CD4-positive, alpha-beta memory T cell (primary cell): Measurements from ENCODE around the gene ZNF615. TPM values are rescaled to one million over a fixed set of nuclear protein-coding genes. Genes with fewer than 3 reads are reported as not detected.
A peak's percentile ranks its signal among the peaks of the same experiment; 100 is the strongest.
"Not testable (repeated sequence)": the region's sequence is repeated elsewhere in the genome, so short reads cannot be mapped to it uniquely, and the experiment has no call there.

Experiments used
- CTCF ChIA-PET: fragments of 350-600 bp; sonication (Branson Sonifier 250); formaldehyde crosslinking; loops from one replicate; lab custom pipeline; 2021; ENCODE audit warnings: inconsistent platforms; ENCODE audit not compliant: partially characterized antibody; lab: Charles Lee
- POLR2A ChIA-PET: fragments of 350-600 bp; sonication (Branson Sonifier 250); formaldehyde crosslinking; loops from one replicate; lab custom pipeline; 2021; ENCODE audit not compliant: partially characterized antibody; lab: Charles Lee
- DNase-seq, 5 donors: peaks; one replicate each; pipeline versions ENCODE4 v3.0.0 to v3.0.0-alpha.2; 2020 to 2022; ENCODE audit warnings: mixed read lengths in 1 of 5
- H3K27ac ChIP-seq: one replicate; pipeline ENCODE4 v1.7.0; 2013; ENCODE audit warnings: low read depth, low read length
- H3K27me3 ChIP-seq: 2 replicates; pipeline ENCODE4 v1.7.0; 2013; ENCODE audit warnings: mild to moderate bottlenecking, low read length, moderate library complexity; ENCODE audit not compliant: insufficient read depth
- H3K36me3 ChIP-seq: 2 replicates; pipeline ENCODE4 v1.7.0; 2013; ENCODE audit warnings: mild to moderate bottlenecking, low read length, moderate library complexity; ENCODE audit not compliant: insufficient read depth
- H3K4me1 ChIP-seq: 2 replicates; pipeline ENCODE4 v1.7.0; 2013; ENCODE audit warnings: mild to moderate bottlenecking, low read length, moderate library complexity; ENCODE audit not compliant: insufficient read depth
- H3K4me3 ChIP-seq, 2 donors: one replicate each; pipeline ENCODE4 v1.7.0; 2013; ENCODE audit warnings: low read length in 2 of 2, mild to moderate bottlenecking in 1 of 2
- H3K9me3 ChIP-seq, 2 donors: one replicate each; pipeline ENCODE4 v1.7.0; 2013; ENCODE audit warnings: low read length in 2 of 2, control low read depth in 1 of 2; ENCODE audit not compliant: control insufficient read depth in 1 of 2
- H3K27ac Mint-ChIP-seq, 7 donors: one replicate each; pipeline ENCODE4 v1.8.0; 2020 to 2021; ENCODE audit warnings: mixed read lengths in 7 of 7, mild to moderate bottlenecking in 6 of 7, inconsistent platforms in 3 of 7, moderate library complexity in 3 of 7
- H3K27me3 Mint-ChIP-seq, 2 donors: one replicate each; pipeline ENCODE4 v1.8.0; 2020 to 2021; ENCODE audit warnings: mixed read lengths in 2 of 2
- H3K36me3 Mint-ChIP-seq, 2 donors: one replicate each; pipeline ENCODE4 v1.8.0; 2020 to 2021; ENCODE audit warnings: mixed read lengths in 2 of 2, inconsistent platforms in 1 of 2, mild to moderate bottlenecking in 1 of 2
- H3K4me1 Mint-ChIP-seq, 4 donors: one replicate each; pipeline ENCODE4 v1.8.0; 2020 to 2021; ENCODE audit warnings: mixed read lengths in 4 of 4, mild to moderate bottlenecking in 1 of 4
- H3K4me3 Mint-ChIP-seq, 8 donors: one replicate each; pipeline ENCODE4 v1.8.0; 2020 to 2021; ENCODE audit warnings: mixed read lengths in 8 of 8, mild to moderate bottlenecking in 7 of 8, moderate library complexity in 6 of 8, inconsistent platforms in 3 of 8
- H3K9me3 Mint-ChIP-seq, 8 donors: one replicate each; pipeline ENCODE4 v1.8.0; 2020 to 2021; ENCODE audit warnings: mixed read lengths in 8 of 8, mild to moderate bottlenecking in 5 of 8, inconsistent platforms in 3 of 8, moderate library complexity in 1 of 8
- intact Hi-C: fragments of 100-400 bp; cut with micrococcal nuclease; formaldehyde crosslinking; loops from one replicate; pipeline ENCODE4 v1.15.1; 2023
- polyA plus RNA-seq, 2 donors: library from polyadenylated mRNA; unstranded; fragments of 300-500 nt; fragmentation: Illumina TruSeq; gene quantifications; one replicate each; pipeline ENCODE4 v1.2.3, GENCODE V29; 2021
- total RNA-seq, 2 experiments: library from RNA; stranded (reverse); gene quantifications; one replicate each; pipeline ENCODE4 v1.2.3, GENCODE V29; 2021

Gene ZNF615
- 10 to 100 TPM; 21.5 to 22.4 TPM for total RNA-seq
- 10 to 100 TPM in 1 of 2 donors, 1 to 10 TPM in 1; 6.5 to 10.3 TPM for polyA plus RNA-seq

DNA sequence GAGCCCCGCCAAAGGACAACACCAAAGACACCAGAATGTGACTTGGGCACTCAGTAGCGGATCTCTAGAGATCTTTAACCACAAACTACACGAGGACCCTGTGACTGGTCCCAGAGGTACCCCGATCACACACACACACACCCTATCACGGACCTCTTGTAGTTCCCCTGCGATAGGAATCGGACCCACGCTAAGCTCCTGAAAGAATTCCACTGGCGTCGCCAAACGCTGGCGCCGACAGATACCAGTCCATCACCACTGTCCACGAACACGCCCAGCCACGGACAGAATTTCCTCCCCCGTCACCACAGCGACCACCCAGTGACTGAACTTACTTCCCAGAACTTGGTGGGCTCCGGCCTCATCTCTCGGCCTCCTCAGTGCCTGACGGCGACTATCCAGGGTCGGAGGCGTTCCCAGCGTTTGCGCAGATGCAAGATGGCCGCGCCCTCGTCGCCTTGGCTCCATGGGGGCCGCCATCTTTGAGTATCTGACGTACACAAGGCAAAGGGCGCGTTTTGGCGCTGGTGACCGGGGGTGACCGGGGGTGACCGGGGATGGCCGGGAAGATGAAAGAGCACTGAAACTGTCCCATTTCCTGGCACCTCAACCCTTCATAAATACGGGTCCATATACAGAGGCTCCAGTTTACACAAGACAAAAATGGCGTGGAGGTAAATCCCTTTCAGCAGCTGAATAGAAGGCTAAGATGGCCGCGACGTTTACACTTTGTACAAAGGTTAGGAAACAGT is at the start of gene ZNF615:
Gene ZNF615 (minus strand): TSS at position 406 of the 752 bp plus-strand sequence. CDS start 4,500 bp downstream, outside the sequence.
- peak within 1 kb of the TSS; percentile 86 to 99 (median 98) for H3K27ac Mint-ChIP-seq
- ChIA-PET CTCF (interaction anchor here (2.0 kb wide), 1 partner anchor 21 kb away, joined by 5 read pairs; the partner anchor contains the start of gene ZNF614), POLR2A (interaction anchor here (0.7 to 2.3 kb wide), 7 partner anchors 10 to 362 kb away, joined by 3 to 26 read pairs (median 5); partner anchors contain the start of genes PPP2R1A, ZNF350, ZNF432 and ZNF614)
- Histone ChIP-seq H3K4me3 (peak within 1 kb of the TSS; percentile 67 to 85), H3K9me3 (peaks cover 5 to 11% of the 10 kb centered on the region in 2 donors), H3K27me3 (no peaks in the 10 kb centered on the region), H3K36me3 (peaks cover 5% of the 10 kb centered on the region), H3K4me1 (peaks cover 8% of the 10 kb centered on the region), H3K27ac (peak within 1 kb of the TSS; percentile 78)
- H3K36me3 Mint-ChIP-seq: peaks cover 48 to 51% of the 10 kb centered on the region in 2 donors
- DNase-seq: peak; percentile 83 to 92 (median 85)
- peaks cover 3 to 79% (median 49%) of the 10 kb centered on the region in 8 donors for H3K9me3 Mint-ChIP-seq
- intact Hi-C loops: loop anchor here (1.0 to 5.0 kb wide), 5 partner anchors 20 to 1514 kb away; partner anchors contain the start of genes ZNF350, ZNF432, ZNF614 and ZNF649
- no peaks in the 10 kb centered on the region for H3K27me3 Mint-ChIP-seq
- H3K4me1 Mint-ChIP-seq: peaks cover 14 to 17% (median 16%) of the 10 kb centered on the region in 4 donors
- peak within 1 kb of the TSS; percentile 94 to 98 (median 98) for H3K4me3 Mint-ChIP-seq

DNA sequence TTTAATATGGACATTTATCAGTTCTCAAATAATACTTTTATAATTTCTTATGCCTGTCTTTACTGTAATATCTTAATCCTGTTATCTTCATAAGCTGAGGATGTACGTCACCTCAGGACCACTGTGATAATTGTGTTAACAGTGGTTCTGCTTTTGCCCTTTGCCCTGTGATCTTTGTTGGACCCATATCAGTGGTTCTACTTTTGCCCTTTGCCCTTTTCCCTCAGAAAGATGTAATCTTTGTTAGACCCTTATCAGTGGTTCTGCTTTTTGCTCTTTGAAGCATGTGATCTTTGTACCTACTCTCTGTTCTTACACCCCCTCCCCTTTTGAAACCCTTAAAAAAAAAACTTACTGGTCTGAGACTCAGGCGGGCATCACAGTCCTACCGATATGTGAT is 48.5 kb upstream of the ZNF615 start:
- H3K27me3 Mint-ChIP-seq, H3K4me3 ChIP-seq, H3K27ac Mint-ChIP-seq, CTCF ChIA-PET, H3K27ac ChIP-seq, intact Hi-C loops, POLR2A ChIA-PET, H3K4me1 Mint-ChIP-seq, H3K4me3 Mint-ChIP-seq, H3K36me3 ChIP-seq, H3K27me3 ChIP-seq, DNase-seq, H3K4me1 ChIP-seq: not testable (repeated sequence)
- Mint-ChIP-seq H3K36me3 (peaks cover 51 to 68% of the 10 kb centered on the region in 2 donors), H3K9me3 (peaks cover 7 to 95% (median 84%) of the 10 kb centered on the region in 8 donors)
- peaks cover 0 to 30% of the 10 kb centered on the region in 2 donors for H3K9me3 ChIP-seq

DNA sequence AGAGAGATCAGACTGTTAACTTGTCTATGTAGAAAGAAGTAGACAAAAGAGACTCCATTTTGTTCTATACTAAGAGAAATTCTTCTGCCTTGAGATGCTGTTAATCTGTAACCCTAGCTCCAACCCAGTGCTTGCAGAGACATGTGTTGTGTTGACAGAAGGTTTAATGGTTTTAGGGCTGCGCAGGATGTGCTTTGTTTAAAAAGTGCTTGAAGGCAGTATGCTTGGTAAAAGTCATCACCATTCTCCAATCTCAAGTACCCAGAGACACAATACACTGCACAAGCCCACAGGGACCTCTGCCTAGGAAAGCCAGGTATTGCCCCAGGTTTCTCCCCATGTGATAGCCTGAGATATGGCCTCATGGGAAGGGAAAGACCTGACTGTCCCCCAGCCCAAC is 43.7 kb upstream of the ZNF615 start:
- DNase-seq, H3K27ac Mint-ChIP-seq, intact Hi-C loops, H3K9me3 ChIP-seq, CTCF ChIA-PET, H3K4me3 Mint-ChIP-seq, POLR2A ChIA-PET, H3K4me3 ChIP-seq, H3K36me3 ChIP-seq, H3K27me3 ChIP-seq, H3K27me3 Mint-ChIP-seq, H3K27ac ChIP-seq: not testable (repeated sequence)
- H3K4me1 ChIP-seq: peaks cover 15% of the 10 kb centered on the region
- peaks cover 7 to 79% (median 56%) of the 10 kb centered on the region in 8 donors for H3K9me3 Mint-ChIP-seq
- peaks cover 13 to 26% (median 19%) of the 10 kb centered on the region in 4 donors for H3K4me1 Mint-ChIP-seq
- peaks cover 45 to 56% of the 10 kb centered on the region in 2 donors for H3K36me3 Mint-ChIP-seq

DNA sequence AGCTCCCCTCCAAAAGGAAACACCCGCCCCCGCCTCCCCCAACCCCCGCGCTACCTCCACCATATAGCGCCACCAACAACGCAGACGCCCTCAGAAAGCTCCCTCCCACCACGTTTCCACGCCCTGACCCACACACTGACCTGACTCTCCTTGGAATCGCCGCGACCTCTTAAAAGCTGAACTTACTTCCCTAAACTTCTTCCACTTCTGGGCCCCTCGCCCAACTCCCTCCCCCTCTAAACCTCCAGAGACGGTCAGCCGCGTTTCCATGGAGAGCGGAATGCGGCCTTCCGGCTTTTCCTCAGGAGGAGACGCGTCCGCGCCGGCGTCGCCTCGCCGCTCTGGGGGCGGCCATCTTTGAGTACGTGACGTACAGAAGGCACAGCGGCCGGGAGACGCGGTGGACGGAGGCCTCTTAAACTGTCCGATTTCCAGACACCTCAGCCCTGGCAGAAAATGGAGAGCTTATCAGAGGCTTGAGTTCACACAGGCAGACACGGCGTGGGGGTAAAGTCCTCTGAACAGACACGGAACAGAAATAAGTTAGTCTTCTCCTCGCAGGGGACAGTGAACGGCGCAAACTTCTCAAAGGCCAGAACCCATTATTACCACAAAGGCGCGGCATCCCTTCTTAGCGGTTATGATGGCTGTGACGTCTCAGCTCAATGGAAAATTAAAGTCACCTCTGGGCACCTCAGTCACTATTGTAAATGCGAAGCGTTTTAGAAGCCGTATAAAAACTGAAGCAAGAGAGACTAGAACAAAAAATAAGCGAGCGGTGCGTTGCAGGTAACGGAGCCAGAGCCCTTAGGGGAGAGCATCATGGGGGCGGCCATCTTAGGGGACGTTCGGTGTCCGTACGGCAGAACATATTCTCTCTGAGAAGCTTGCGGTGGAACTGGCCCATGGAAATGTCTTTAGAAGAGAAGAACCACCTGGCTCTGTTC is 40.8 kb upstream of the ZNF615 start, which contains the start of gene ZNF432:
Gene ZNF432 (minus strand): TSS at position 284 of the 947 bp plus-strand sequence. CDS start 1,970 bp downstream, outside the sequence.
- H3K36me3 Mint-ChIP-seq: peaks cover 47 to 59% of the 10 kb centered on the region in 2 donors
- peaks cover 3 to 73% (median 46%) of the 10 kb centered on the region in 8 donors for H3K9me3 Mint-ChIP-seq
- CTCF ChIA-PET: no interaction called here

DNA sequence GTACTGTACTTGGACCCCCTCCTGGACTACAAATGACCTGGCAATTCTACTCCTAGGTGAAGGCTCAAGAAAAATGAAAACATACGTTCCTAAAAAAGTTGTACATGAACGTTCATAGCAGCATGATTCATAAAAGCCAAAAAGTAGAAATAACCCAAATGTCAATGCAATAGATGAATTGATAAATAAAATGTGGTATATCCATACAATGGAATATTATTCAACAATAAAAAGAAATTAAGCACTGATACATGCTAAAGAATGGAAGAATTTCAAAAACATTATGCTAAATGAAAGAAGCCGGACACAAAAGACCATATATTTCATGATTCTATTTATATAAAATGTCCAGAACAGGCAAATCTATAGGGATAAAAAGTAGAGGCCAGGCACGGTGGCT is 31.2 kb upstream of the ZNF615 start:
- Mint-ChIP-seq H3K27ac (no peak overlapping the region), H3K36me3 (peaks cover 84 to 96% of the 10 kb centered on the region in 2 donors), H3K4me3 (no peak overlapping the region), H3K4me1 (no peaks in the 10 kb centered on the region), H3K27me3 (no peaks in the 10 kb centered on the region), H3K9me3 (peaks cover 5 to 95% (median 87%) of the 10 kb centered on the region in 8 donors)
- Histone ChIP-seq H3K36me3 (peaks cover 60% of the 10 kb centered on the region), H3K4me3 (peak overlapping the region in 1 of 2 donors; percentile 40), H3K9me3 (peaks cover 11 to 60% of the 10 kb centered on the region in 2 donors), H3K4me1 (no peaks in the 10 kb centered on the region), H3K27ac (no peak overlapping the region), H3K27me3 (no peaks in the 10 kb centered on the region)
- ChIA-PET POLR2A (interaction anchor here (2.2 kb wide), 1 partner anchor 10 kb away, joined by 10 read pairs; the partner anchor contains the start of gene ZNF432), CTCF (no interaction called here)
- no peak for DNase-seq
- intact Hi-C loops: no loop called here

More for the DNA sequence above, 40.8 kb upstream of the ZNF615 start, which contains the start of gene ZNF432:
- POLR2A ChIA-PET: interaction anchor here (0.5 to 2.3 kb wide), 18 partner anchors 11 to 1472 kb away, joined by 3 to 39 read pairs (median 6); partner anchors contain the start of genes PPP2R1A, ZNF613, ZNF614 and ZNF615
- Histone ChIP-seq H3K4me1 (peaks cover 15% of the 10 kb centered on the region), H3K9me3 (no peaks in the 10 kb centered on the region), H3K27me3 (no peaks in the 10 kb centered on the region), H3K27ac (peak within 1 kb of the TSS; percentile 96), H3K4me3 (peak within 1 kb of the TSS; percentile 74 to 75), H3K36me3 (peaks cover 20% of the 10 kb centered on the region)
- peak within 1 kb of the TSS; percentile 98 to 100 (median 100) for H3K27ac Mint-ChIP-seq
- peaks cover 17 to 32% (median 21%) of the 10 kb centered on the region in 4 donors for H3K4me1 Mint-ChIP-seq
- peak; percentile 83 to 91 (median 84) for DNase-seq
- intact Hi-C loops: loop anchor here (1.0 to 10.0 kb wide), 8 partner anchors 21 to 248 kb away; partner anchors contain the start of genes ZNF350, ZNF480, ZNF613 and ZNF614
- no peaks in the 10 kb centered on the region for H3K27me3 Mint-ChIP-seq
- peak within 1 kb of the TSS; percentile 96 to 100 (median 99) for H3K4me3 Mint-ChIP-seq

DNA sequence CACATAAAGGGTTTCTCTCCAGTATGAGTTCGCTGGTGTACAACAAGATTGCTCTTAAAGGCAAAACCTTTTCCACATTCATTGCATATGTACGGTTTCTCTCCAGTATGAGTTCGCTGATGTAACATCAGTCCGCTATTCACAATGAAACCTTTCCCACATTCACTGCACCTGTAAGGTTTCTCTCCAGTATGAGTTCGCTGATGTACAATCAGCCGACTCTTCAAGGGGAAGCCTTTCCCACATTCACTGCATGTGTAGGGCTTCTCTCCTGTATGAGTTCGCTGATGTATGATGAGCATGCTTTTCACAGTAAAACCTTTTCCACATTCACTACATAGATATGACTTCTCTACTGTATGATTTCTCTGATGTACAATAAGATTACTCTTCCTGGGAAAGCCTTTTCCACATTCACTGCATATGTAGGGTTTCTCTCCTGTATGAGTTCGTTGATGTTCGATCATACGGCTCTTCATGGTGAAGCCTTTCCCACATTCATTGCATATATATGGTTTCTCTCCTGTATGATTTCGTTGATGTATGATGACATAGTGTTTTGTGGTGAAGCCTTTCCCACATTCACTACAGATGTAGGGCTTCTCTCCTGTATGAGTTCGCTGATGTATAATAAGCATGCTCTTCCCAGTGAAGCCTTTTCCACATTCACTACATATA is 26.2 kb upstream of the ZNF615 start:
- DNase-seq: no peak
- Histone ChIP-seq H3K4me1 (peaks cover 1% of the 10 kb centered on the region), H3K27ac (no peak overlapping the region), H3K27me3 (no peaks in the 10 kb centered on the region), H3K36me3 (peaks cover 36% of the 10 kb centered on the region), H3K9me3 (peaks cover 17 to 66% of the 10 kb centered on the region in 2 donors), H3K4me3 (peak overlapping the region; percentile 8 to 27)
- H3K4me3 Mint-ChIP-seq: no peak overlapping the region
- H3K27me3 Mint-ChIP-seq: no peaks in the 10 kb centered on the region
- ChIA-PET CTCF (no interaction called here), POLR2A (no interaction called here)
- H3K27ac Mint-ChIP-seq: no peak overlapping the region
- peaks cover 51 to 60% of the 10 kb centered on the region in 2 donors for H3K36me3 Mint-ChIP-seq
- H3K9me3 Mint-ChIP-seq: peaks cover 0 to 92% (median 85%) of the 10 kb centered on the region in 8 donors
- intact Hi-C loops: no loop called here
- no peaks in the 10 kb centered on the region for H3K4me1 Mint-ChIP-seq
